ENCODE data around the gene WDFY2.

DNA sequence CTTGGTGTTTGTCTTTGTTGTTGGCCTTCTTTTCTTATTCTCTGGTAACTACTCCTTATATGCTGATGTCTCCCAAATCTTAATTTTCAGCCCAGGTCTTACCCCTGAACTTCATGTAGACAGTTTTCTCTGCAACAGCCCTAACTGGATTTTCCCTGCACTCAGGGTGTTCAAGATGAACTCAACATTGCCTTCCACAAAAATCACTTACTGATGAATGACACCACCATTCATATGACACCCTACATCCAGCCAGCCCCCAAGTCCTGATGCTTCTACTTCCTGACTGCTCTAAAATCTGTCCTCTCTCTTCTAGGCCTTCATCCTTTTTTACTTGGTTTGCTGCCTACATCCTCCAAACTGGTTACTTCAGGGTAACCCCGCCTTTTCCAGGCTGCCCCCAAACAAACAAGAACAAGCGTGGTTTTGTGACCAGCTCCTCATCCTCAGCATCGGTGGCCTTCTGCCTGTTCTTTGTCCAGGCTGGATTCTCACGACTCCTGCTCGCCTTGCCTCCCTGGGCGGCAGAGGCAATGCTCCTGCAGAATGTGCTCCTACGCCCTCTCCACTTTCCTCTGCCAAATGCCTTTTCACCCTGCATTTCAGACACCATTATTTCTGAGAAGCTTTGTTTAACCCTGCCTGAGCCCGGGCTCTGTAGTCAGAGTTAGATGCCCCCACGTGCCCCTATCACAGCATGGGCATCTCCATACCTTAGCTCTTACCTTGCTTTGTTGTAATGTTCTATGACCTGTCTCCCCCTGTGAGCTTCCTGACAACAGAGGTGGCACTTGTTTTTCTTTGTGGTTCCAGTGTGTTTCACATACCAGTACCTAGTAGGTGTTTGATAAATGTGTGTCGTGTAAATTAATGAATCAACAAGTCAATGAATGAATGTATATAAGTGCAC, 61.8 kb downstream of the WDFY2 start:
- TF ChIP-seq, protein P1, sequence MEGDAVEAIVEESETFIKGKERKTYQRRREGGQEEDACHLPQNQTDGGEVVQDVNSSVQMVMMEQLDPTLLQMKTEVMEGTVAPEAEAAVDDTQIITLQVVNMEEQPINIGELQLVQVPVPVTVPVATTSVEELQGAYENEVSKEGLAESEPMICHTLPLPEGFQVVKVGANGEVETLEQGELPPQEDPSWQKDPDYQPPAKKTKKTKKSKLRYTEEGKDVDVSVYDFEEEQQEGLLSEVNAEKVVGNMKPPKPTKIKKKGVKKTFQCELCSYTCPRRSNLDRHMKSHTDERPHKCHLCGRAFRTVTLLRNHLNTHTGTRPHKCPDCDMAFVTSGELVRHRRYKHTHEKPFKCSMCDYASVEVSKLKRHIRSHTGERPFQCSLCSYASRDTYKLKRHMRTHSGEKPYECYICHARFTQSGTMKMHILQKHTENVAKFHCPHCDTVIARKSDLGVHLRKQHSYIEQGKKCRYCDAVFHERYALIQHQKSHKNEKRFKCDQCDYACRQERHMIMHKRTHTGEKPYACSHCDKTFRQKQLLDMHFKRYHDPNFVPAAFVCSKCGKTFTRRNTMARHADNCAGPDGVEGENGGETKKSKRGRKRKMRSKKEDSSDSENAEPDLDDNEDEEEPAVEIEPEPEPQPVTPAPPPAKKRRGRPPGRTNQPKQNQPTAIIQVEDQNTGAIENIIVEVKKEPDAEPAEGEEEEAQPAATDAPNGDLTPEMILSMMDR (IDR thresholded peaks at IDR 0.05; ENCODE audit: poor library complexity, severe bottlenecking): no peak
- TF ChIP-seq POLR2AphosphoS5 (IDR thresholded peaks at IDR 0.05): no peak
- no peak for TF ChIP-seq RAD21 (conservative IDR thresholded peaks at IDR 0.05)
- TF ChIP-seq EP300 (conservative IDR thresholded peaks at IDR 0.05; ENCODE audit: poor library complexity, severe bottlenecking): no peak
- no peak for TF ChIP-seq SMC3 (conservative IDR thresholded peaks at IDR 0.05; ENCODE audit: poor library complexity)
- no peak for TF ChIP-seq EZH2 (IDR thresholded peaks at IDR 0.05; ENCODE audit: borderline replicate concordance, insufficient read depth, low read length, poor library complexity, severe bottlenecking)
- TF ChIP-seq TAF1 (IDR thresholded peaks at IDR 0.05; ENCODE audit: low read depth): no peak
